ENCODE data around the gene GRIN1.

DNA sequence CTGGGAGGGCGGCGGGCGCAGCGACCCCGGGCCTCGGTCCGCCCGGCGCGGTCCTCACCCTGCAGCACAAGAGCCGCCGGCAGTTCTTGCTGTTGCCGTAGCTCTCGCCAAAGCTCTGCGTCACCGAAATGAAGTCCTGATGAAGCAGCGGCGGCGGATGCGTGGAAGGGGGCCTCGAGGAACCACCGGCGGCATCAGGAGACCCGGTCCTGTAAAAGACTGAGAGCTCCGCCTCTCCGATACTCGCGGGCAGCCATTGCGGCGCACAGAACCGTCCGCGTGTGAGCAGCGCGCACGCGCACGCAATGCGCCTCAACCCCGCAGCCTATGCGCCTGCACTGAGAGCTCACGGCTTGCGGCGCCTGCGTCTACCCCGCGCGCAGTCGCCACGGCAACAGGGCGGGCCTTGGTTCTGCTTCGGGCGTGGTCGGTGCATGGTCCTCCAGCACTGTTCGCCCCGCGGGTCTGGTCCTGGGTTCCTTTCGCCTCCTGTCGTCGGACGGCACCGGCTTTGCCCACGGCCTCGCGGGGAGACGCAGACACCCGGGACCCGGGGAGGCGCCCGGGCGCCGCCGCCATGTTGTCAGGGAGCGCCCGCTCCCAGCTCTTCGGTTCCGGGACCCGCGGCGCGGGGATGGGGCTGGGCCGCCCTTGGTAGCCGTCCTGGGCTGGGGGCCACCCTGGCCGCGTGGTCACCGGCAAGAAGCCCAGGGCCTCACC lies 9.3 kb upstream of the GRIN1 start:
- TF ChIP-seq, protein P1, sequence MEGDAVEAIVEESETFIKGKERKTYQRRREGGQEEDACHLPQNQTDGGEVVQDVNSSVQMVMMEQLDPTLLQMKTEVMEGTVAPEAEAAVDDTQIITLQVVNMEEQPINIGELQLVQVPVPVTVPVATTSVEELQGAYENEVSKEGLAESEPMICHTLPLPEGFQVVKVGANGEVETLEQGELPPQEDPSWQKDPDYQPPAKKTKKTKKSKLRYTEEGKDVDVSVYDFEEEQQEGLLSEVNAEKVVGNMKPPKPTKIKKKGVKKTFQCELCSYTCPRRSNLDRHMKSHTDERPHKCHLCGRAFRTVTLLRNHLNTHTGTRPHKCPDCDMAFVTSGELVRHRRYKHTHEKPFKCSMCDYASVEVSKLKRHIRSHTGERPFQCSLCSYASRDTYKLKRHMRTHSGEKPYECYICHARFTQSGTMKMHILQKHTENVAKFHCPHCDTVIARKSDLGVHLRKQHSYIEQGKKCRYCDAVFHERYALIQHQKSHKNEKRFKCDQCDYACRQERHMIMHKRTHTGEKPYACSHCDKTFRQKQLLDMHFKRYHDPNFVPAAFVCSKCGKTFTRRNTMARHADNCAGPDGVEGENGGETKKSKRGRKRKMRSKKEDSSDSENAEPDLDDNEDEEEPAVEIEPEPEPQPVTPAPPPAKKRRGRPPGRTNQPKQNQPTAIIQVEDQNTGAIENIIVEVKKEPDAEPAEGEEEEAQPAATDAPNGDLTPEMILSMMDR (IDR thresholded peaks at IDR 0.05): no peak
- TF ChIP-seq ZFX (IDR thresholded peaks at IDR 0.05; ENCODE audit: borderline replicate concordance): no peak

All from 22Rv1 (cell line).